Stimulated activated CD4-positive, alpha-beta T cell treated with anti-CD3 and anti-CD28 coated beads, Interleukin-2, amount 100 ng/mL, for 4 hours (primary cell): ENCODE results near the gene KRTAP10-5.
"Not testable (repeated sequence)": the region's sequence is repeated elsewhere in the genome, so short reads cannot be mapped to it uniquely, and the experiment has no call there.

Source experiments
- DNase-seq: peaks from one replicate; pipeline ENCODE4 v3.0.0-alpha.2; 2020; ENCODE audit warnings: low read depth

KRTAP10-5 gene

GRCh38 chr21:44590897-44591800, 10.7 kb upstream of the KRTAP10-5 start:
- not testable (repeated sequence) for DNase-seq

DNA sequence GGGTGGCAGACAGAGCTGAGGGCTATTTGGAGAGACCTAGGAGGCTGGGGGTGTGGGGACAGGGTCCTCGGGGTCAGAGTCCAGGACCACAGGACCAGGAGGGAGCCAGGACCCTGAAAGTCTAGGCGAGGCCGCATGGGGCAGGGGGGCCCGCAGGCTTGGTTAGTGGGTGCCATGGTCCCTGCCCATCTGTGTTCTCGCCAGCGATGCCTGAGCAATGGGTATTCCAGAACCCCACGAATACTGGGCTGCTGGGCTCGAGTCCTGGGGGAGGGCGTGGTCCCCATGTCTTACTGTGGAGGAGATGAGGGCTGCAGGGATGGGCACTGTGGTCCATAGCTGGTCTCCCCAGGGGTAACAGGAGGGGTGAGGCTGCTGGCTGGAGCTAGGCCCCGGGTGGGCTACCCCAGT, 9.9 kb upstream of the KRTAP10-5 start:
- DNase-seq = no peak

DNA sequence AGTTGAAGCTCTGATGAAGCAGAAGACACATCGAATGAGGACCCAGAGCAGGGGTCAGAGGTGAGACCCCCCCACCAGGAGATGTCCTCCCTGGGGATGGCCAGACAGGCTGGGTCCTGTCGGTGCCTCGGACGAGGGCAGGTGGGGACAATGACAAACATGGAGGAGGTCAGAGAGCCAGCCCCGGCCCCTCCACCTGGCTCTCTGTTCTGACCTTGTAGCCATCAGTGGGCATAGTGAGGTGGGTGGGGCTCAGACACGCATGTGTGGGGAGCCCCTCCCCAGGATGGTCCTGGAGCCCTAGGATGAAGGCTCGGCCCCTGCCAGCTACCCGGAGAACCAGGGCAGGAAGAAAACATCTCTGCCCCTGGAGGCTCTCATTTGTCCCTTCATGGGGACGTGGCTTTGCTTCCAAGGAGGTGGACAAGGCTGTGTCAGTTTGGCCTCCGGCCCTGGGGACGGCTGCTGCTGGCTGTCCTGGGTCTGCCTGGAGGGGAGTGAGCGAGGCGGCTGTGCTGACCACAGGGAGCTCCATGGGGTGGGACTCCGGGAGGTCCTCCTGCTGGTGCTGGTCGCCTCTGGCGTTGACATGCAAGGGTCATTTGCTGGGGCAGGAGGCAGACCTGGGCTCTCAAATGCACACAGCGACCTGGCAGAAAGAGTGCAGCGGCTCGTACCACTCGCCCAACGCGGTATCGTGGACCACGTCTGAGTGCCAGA, 9.3 kb upstream of the KRTAP10-5 start:
- no peak for DNase-seq

DNA sequence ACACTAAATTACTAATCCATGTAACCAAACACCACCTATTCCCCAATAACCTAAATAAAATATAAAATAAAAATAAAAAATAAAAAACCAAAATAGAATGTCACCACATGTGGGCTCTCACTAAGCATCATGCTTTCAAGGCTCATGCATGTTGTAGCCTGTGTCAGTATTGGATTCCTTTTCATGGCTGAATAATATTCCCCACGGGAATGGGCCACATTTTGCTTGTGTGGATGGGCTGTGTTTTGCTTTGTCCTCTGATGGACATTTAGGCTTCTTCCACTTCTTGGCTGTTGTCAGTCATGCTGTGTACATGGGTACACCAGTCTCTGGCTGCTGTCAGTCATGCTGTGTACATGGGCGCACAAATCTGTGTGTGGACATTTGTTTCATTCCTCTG, 8.7 kb upstream of the KRTAP10-5 start:
- no peak for DNase-seq

GRCh38 chr21:44585892-44586291, 5.5 kb upstream of the KRTAP10-5 start:
- DNase-seq = no peak

DNA sequence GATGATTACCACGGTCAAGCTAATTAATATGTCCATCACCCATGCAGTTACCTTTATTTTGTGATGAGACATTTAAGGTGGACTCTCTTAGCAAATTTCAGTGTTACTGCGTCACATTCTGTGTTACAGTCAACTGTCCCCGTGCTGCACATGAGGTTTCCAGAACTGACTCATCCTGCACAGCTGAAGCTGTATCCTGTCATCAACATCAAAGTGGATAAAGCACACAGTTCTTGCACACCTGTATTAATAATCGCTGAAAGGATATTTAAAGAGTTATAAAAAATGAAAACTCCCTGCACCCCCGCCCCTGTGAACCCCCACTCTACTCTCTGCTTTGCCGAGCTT, 3.4 kb upstream of the KRTAP10-5 start:
- DNase-seq = peak; percentile 10

DNA sequence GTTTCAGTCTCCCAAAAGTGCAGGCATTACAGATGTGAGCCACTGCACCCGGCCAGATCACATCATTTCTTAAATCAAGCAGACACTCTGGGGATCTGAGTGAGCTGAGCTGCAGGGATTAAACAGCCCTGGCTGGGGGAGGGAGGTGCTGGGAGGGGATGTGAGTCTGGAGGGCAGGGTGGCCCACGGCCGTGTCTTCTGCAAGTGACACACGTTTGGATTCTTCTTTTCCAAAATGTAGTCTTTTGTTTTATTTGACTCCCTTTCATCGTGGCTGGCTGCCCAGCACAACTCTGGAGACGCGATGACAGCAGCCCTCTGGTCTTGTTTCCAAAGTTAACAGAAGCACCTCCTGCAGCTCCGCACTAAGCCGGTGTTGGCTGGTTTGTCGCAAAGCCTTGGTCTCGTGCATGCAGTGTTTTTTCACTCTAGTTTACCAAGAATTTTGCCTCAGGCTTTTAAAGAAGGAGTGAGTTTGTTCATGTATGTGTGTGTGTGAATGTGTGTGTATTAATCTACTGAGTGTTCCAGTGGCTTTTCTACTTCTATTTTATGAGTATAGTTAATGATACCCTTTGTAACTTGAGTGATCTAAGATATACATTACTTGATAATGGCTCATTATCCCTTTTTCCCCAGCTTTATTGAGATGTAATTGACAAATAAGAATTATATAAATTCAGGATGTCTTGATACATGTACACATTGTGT, 2.8 kb upstream of the KRTAP10-5 start:
- DNase-seq = no peak

GRCh38 chr21:44582055-44582454, 1.7 kb upstream of the KRTAP10-5 start:
- DNase-seq = no peak

DNA sequence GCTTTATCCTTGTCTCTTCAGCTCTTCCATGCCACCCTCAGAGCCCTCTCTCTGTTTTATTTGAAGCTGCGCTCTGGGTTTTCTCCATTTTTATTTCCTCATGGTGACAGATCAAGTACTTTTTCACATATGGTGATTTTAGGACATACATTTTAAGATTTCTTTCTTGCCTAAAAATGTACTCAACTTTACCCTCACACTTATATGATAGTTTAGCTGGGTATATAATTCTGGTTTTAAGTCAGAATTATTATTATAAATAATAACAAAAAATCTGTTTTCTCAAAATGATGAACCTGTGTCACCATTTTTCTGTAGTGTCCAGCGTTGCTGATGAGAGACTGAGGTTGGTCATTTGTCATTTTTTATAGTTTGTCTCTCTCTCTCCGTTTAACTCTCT, 754 bp upstream of the KRTAP10-5 start:
- DNase-seq = no peak

- DNase-seq = no peak
Observed at GRCh38 chr21:44579833-44580144, 615 bp downstream of the KRTAP10-5 start.

- no peak for DNase-seq
Observed at GRCh38 chr21:44579056-44579832, 1.2 kb downstream of the KRTAP10-5 start.

GRCh38 chr21:44578371-44579055, 1.9 kb downstream of the KRTAP10-5 start:
- DNase-seq = no peak

GRCh38 chr21:44576025-44576420, 4.4 kb downstream of the KRTAP10-5 start:
- no peak for DNase-seq

- no peak for DNase-seq
Observed at GRCh38 chr21:44575307-44576024, 4.9 kb downstream of the KRTAP10-5 start.

- no peak for DNase-seq
Observed at GRCh38 chr21:44574457-44575306, 5.7 kb downstream of the KRTAP10-5 start.

DNA sequence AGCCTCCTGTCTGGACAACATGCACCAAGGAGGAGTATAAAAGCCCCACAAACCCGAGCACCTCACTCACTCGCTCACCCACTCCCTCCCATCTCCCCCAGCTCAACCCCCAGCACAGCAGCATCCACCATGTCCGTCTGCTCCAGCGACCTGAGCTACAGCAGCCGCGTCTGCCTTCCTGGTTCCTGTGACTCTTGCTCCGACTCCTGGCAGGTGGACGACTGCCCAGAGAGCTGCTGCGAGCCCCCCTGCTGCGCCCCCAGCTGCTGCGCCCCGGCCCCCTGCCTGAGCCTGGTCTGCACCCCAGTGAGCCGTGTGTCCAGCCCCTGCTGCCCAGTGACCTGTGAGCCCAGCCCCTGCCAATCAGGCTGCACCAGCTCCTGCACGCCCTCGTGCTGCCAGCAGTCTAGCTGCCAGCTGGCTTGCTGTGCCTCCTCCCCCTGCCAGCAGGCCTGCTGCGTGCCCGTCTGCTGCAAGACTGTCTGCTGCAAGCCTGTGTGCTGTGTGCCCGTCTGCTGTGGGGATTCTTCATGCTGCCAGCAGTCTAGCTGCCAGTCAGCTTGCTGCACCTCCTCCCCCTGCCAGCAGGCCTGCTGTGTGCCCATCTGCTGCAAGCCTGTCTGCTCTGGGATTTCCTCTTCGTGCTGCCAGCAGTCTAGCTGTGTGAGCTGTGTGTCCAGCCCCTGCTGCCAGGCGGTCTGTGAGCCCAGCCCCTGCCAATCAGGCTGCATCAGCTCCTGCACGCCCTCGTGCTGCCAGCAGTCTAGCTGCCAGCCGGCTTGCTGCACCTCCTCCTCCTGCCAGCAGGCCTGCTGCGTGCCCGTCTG, 6.6 kb downstream of the KRTAP10-5 start, which contains the start of gene KRTAP10-4:
TSS of gene KRTAP10-4 (plus strand) at position 100 of the 827 bp plus-strand sequence. CDS start at position 130, 30 bp downstream.
- not testable (repeated sequence) for DNase-seq

GRCh38 chr21:44572959-44573583, 7.3 kb downstream of the KRTAP10-5 start:
- DNase-seq = no peak
